ENCODE measurements around the gene VIPR2. TPM values are rescaled to one million over a fixed set of nuclear protein-coding genes. Genes with fewer than 3 reads are reported as not detected.
"Not testable (repeated sequence)": the region's sequence is repeated elsewhere in the genome, so short reads cannot be mapped to it uniquely, and the experiment has no call there.

VIPR2 gene
- total RNA-seq, 1 donor from 2014 or later: not detected

- TF ChIP-seq CTCF (IDR thresholded peaks at IDR 0.05; ENCODE audit: insufficient read depth, low read length, severe bottlenecking): no peak
- Histone ChIP-seq H3K27me3 (ENCODE audit: control insufficient read depth, insufficient read depth, low read length) (no peaks in the 10 kb centered on the region), H3K36me3 (ENCODE audit: control insufficient read depth, insufficient read depth, low read length) (no peaks in the 10 kb centered on the region), H3K4me3 (ENCODE audit: low read depth, low read length) (no peak overlapping the region)
- no peak for FAIRE-seq
- no peak for DNase-seq (ENCODE audit: low read depth)
Observed at GRCh38 chr7:159005618-159006017, 139.0 kb downstream of the VIPR2 start.

DNA sequence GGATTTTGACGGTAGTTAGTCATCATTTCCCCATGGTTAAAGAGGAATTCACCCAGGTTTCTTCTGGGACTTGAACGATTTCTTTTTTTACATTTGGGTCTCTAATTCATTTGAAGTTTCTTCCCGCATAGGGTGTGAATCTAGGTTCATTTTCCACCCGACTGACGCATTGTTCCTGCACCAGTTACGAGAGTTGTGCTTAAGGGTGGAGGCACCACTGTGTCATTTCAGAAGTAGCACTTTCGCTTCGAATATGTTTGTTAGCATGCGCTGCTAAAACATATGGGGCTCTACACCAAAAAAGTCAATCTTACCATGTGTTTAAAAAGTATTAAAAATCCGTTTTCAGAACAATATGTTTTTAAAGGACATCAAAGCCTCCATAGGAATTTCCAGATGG is 140.3 kb downstream of the VIPR2 start:
- Histone ChIP-seq H3K36me3 (ENCODE audit: control insufficient read depth, insufficient read depth, low read length) (no peaks in the 10 kb centered on the region), H3K4me3 (ENCODE audit: low read depth, low read length) (no peak overlapping the region), H3K27me3 (ENCODE audit: control insufficient read depth, insufficient read depth, low read length) (no peaks in the 10 kb centered on the region)
- FAIRE-seq: no peak
- DNase-seq (ENCODE audit: low read depth): no peak
- no peak for TF ChIP-seq CTCF (IDR thresholded peaks at IDR 0.05; ENCODE audit: insufficient read depth, low read length, severe bottlenecking)

- TF ChIP-seq CTCF (IDR thresholded peaks at IDR 0.05; ENCODE audit: insufficient read depth, low read length, severe bottlenecking): no peak
- no peak for DNase-seq (ENCODE audit: low read depth)
- H3K36me3 ChIP-seq (ENCODE audit: control insufficient read depth, insufficient read depth, low read length): no peaks in the 10 kb centered on the region
- no peaks in the 10 kb centered on the region for H3K27me3 ChIP-seq (ENCODE audit: control insufficient read depth, insufficient read depth, low read length)
- no peak for FAIRE-seq
- H3K4me3 ChIP-seq (ENCODE audit: low read depth, low read length): no peak overlapping the region
Observed at GRCh38 chr7:159001811-159002210, 142.9 kb downstream of the VIPR2 start.

- H3K36me3 ChIP-seq (ENCODE audit: control insufficient read depth, insufficient read depth, low read length): no peaks in the 10 kb centered on the region
- no peaks in the 10 kb centered on the region for H3K27me3 ChIP-seq (ENCODE audit: control insufficient read depth, insufficient read depth, low read length)
- no peak for DNase-seq (ENCODE audit: low read depth)
- no peak for TF ChIP-seq CTCF (IDR thresholded peaks at IDR 0.05; ENCODE audit: insufficient read depth, low read length, severe bottlenecking)
- no peak for FAIRE-seq
- H3K4me3 ChIP-seq (ENCODE audit: low read depth, low read length): no peak overlapping the region
Observed at GRCh38 chr7:159000859-159001435, 143.7 kb downstream of the VIPR2 start.

DNA sequence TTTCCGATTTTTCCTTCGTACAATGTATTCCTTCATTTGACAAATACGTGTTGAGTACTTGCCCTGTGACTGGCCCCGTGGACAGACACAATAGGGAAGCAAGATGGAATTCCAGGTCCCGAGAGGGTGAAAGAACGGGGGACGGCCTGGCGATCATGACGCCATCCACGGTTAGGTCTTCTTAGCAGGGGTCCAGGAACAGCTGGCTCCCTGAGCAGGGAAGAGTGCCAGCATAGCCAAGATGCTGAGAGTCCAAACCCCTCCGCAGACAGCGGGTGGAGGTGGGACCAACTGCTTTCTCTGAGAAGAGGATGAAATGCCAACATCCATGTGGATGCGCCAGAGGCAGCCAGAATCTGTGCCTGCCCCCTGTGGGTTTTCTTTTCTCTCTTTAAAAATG is 144.6 kb downstream of the VIPR2 start:
- Histone ChIP-seq H3K4me3 (ENCODE audit: low read depth, low read length) (no peak overlapping the region), H3K36me3 (ENCODE audit: control insufficient read depth, insufficient read depth, low read length) (no peaks in the 10 kb centered on the region), H3K27me3 (ENCODE audit: control insufficient read depth, insufficient read depth, low read length) (no peaks in the 10 kb centered on the region)
- no peak for TF ChIP-seq CTCF (IDR thresholded peaks at IDR 0.05; ENCODE audit: insufficient read depth, low read length, severe bottlenecking)
- DNase-seq (ENCODE audit: low read depth): no peak
- FAIRE-seq: no peak

- Histone ChIP-seq H3K36me3 (ENCODE audit: control insufficient read depth, insufficient read depth, low read length) (no peaks in the 10 kb centered on the region), H3K4me3 (ENCODE audit: low read depth, low read length) (no peak overlapping the region), H3K27me3 (ENCODE audit: control insufficient read depth, insufficient read depth, low read length) (no peaks in the 10 kb centered on the region)
- DNase-seq (ENCODE audit: low read depth) (no peak), FAIRE-seq (no peak)
- no peak for TF ChIP-seq CTCF (IDR thresholded peaks at IDR 0.05; ENCODE audit: insufficient read depth, low read length, severe bottlenecking)
Observed at GRCh38 chr7:158999496-158999895, 145.2 kb downstream of the VIPR2 start.

- not testable (repeated sequence) for FAIRE-seq; H3K36me3 ChIP-seq (ENCODE audit: control insufficient read depth, insufficient read depth, low read length); H3K27me3 ChIP-seq (ENCODE audit: control insufficient read depth, insufficient read depth, low read length); H3K4me3 ChIP-seq (ENCODE audit: low read depth, low read length); DNase-seq (ENCODE audit: low read depth)
Observed at GRCh38 chr7:158998261-158998660, 146.4 kb downstream of the VIPR2 start.

Data from bronchial epithelial cell (primary cell).